ENCODE results near the gene ADAMTS3. TPM values are rescaled to one million over a fixed set of nuclear protein-coding genes. Genes with fewer than 3 reads are reported as not detected.

ADAMTS3 gene
- total RNA-seq, 4 donors from 2014 or later, result 0.47 to 30.4 (median 10.2) TPM

GRCh38 chr4:72376901-72377300 is 192.1 kb downstream of the ADAMTS3 start:
- ATAC-seq (ENCODE audit: low FRiP score), result no peak
- TF ChIP-seq CTCF (IDR thresholded peaks at IDR 0.05), result no peak
- no peak for DNase-seq (ENCODE audit: low spot score)

GRCh38 chr4:72375073-72375736 is 193.8 kb downstream of the ADAMTS3 start:
- no peak for TF ChIP-seq CTCF (IDR thresholded peaks at IDR 0.05)
- ATAC-seq (ENCODE audit: low FRiP score) (peak; percentile 66), DNase-seq (ENCODE audit: low spot score) (no peak)

GRCh38 chr4:72374159-72374558 is 194.9 kb downstream of the ADAMTS3 start:
- no peak for TF ChIP-seq CTCF (IDR thresholded peaks at IDR 0.05)

GRCh38 chr4:72366601-72367000 is 202.4 kb downstream of the ADAMTS3 start:
- no peak for TF ChIP-seq CTCF (IDR thresholded peaks at IDR 0.05)
- DNase-seq (ENCODE audit: low spot score), result no peak
- no peak for ATAC-seq (ENCODE audit: low FRiP score)

More at GRCh38 chr4:72374159-72374558, 194.9 kb downstream of the ADAMTS3 start:
- ATAC-seq (ENCODE audit: low FRiP score) (no peak), DNase-seq (ENCODE audit: low spot score) (no peak)

GRCh38 chr4:72365981-72366380 is 203.0 kb downstream of the ADAMTS3 start:
- no peak for TF ChIP-seq CTCF (IDR thresholded peaks at IDR 0.05)
- ATAC-seq (ENCODE audit: low FRiP score), result no peak

GRCh38 chr4:72365016-72365415 is 204.0 kb downstream of the ADAMTS3 start:
- no peak for DNase-seq (ENCODE audit: low spot score)
- no peak for TF ChIP-seq CTCF (IDR thresholded peaks at IDR 0.05)
- no peak for ATAC-seq (ENCODE audit: low FRiP score)

More at GRCh38 chr4:72365981-72366380, 203.0 kb downstream of the ADAMTS3 start:
- DNase-seq (ENCODE audit: low spot score), result no peak

GRCh38 chr4:72360075-72360474 is 208.9 kb downstream of the ADAMTS3 start:
- TF ChIP-seq CTCF (IDR thresholded peaks at IDR 0.05), result no peak
- no peak for ATAC-seq (ENCODE audit: low FRiP score)
- no peak for DNase-seq (ENCODE audit: low spot score)

All from omental fat pad (tissue), 4 donors.